Measurements from ENCODE around the gene CRISPLD2.
A peak's percentile ranks its signal among the peaks of the same experiment; 100 is the strongest.
"Not testable (repeated sequence)": the region's sequence is repeated elsewhere in the genome, so short reads cannot be mapped to it uniquely, and the experiment has no call there.

The CRISPLD2 gene

GRCh38 chr16:84862804-84863480 lies 43.2 kb downstream of the CRISPLD2 start:
- no peak for DNase-seq

GRCh38 chr16:84863481-84863814 lies 43.7 kb downstream of the CRISPLD2 start:
- no peak for DNase-seq

- DNase-seq, result no peak
Measured at GRCh38 chr16:84864326-84864955, 44.7 kb downstream of the CRISPLD2 start.

GRCh38 chr16:84867696-84868095 lies 47.9 kb downstream of the CRISPLD2 start:
- no peak for DNase-seq

- no peak for DNase-seq
Measured at GRCh38 chr16:84868328-84868727, 48.5 kb downstream of the CRISPLD2 start.

DNA sequence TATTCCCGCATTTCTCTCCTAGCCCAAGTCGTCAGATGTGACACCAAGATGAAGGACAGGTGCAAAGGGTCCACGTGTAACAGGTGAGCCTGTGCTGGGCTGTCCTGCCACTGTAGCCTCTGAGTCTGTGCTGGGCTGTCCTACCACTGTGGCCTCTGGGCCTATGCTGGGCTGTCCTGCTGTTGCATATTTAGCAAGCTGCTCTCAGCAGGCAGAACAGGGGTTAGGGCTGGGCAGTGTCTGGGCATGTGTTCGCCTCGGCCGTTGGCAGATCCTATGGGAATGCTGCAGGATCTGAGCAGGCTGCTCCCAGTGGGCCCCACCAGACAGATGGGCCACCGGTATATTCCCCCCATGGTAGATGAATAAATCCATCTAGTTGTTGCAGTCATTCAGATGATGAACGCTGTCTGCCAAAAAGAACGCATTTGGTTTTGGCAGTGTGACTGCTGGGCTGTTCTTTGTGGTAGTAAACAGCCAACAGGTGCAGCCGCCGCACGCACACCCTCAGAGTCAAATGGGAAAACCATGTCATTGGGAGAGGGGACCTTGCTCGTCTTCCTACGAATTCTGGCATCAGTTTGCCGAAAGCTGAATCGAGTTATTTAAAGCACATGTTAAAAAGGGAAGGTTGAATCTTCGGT lies 49.2 kb downstream of the CRISPLD2 start:
- DNase-seq, result no peak

- no peak for DNase-seq
Measured at GRCh38 chr16:84869473-84869845, 49.7 kb downstream of the CRISPLD2 start.

GRCh38 chr16:84872971-84873370 lies 53.2 kb downstream of the CRISPLD2 start:
- DNase-seq, result not testable (repeated sequence)

DNA sequence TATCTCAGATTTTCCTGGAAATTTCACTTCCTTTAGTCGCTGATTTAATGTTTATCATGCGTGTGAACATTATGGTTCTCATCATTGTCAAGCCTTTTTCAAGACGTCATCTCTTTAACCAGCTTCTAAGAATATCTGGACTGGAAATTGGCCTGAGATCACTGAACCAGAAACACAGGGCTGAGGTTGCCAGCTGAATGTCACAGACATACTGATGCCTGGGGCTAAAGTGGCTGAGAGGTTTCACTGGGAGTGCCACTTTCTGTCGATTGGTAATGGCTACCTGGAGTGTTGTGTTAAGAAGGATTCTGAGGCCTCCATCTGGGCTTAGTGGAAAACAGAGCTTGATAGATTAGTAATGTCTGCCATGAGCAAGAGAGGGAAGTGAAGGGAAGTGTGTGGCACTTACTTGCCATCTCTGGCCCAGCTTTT lies 54.2 kb downstream of the CRISPLD2 start:
- DNase-seq, result no peak

DNA sequence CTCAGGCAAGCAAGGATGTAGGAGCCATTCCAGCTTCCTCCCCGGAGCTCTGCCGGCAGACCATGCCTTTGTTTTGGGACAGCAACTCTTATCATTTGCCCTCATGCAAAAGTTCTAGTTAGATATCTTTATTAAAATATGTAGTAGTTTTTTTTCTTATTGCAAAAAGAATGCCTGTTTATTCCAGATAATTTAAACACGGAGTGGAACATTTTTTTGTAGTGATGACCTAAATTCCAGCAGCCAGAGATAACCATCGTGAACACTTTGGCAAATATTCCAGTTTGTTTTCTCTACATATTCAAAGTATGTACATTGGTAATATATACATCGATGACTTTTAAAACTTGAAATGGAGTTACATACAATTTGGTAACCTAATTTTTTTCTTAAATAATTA lies 54.8 kb downstream of the CRISPLD2 start:
- DNase-seq, result no peak

GRCh38 chr16:84874983-84875382 lies 55.2 kb downstream of the CRISPLD2 start:
- no peak for DNase-seq

DNA sequence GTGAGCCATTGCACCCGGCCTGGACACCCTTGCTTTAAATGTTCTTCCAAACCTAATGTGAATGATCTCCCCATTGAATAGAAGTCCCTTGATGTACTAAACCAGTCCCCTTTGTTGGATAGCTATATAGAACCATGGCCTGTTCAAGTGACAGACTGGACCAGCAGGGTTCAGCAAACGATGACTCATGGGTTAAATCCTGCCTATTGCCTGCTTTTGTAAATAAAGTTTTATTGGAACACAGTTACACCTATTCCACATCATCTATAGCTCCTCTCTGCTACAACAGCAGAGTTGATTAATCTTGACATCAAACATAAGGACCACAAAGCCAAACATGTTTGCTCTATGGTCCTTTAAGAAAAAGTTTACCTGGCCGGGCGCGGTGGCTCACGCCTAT lies 56.1 kb downstream of the CRISPLD2 start:
- no peak for DNase-seq

DNA sequence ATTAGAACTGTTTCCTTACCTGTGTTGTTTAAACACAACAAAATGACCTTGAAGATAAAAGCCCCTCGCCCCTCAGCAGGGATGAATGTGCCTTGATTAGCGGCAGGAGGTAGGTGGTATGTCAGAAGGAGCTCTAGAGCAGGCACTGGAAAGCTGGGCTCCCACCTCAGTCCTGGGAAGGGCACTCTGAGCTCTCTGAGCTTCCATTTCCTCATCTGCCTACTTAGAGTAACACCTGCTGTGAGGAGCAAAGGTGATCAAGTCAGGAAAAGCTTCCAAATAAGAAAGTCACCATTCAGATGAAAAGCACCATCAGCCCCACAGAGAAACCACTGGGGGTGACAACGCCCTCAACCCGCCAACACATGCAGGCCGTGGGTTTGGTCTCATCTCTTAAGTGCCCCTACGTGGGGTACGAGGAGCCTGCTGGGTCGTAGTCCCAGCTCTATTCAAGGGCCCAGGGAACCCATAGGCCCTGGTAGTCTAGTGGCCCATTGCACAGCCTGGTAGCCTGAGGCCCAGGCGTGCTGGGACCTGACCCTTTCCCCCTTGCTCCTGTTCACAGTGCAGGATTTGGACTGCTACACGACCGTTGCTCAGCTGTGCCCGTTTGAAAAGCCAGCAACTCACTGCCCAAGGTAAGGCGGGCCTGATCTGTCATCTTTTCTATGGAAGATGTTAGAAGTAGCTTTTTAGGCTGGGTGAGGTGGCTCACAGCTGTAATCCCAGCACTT lies 57.3 kb downstream of the CRISPLD2 start:
- DNase-seq, result no peak

- DNase-seq, result no peak
Measured at GRCh38 chr16:84878770-84879169, 59.0 kb downstream of the CRISPLD2 start.

DNA sequence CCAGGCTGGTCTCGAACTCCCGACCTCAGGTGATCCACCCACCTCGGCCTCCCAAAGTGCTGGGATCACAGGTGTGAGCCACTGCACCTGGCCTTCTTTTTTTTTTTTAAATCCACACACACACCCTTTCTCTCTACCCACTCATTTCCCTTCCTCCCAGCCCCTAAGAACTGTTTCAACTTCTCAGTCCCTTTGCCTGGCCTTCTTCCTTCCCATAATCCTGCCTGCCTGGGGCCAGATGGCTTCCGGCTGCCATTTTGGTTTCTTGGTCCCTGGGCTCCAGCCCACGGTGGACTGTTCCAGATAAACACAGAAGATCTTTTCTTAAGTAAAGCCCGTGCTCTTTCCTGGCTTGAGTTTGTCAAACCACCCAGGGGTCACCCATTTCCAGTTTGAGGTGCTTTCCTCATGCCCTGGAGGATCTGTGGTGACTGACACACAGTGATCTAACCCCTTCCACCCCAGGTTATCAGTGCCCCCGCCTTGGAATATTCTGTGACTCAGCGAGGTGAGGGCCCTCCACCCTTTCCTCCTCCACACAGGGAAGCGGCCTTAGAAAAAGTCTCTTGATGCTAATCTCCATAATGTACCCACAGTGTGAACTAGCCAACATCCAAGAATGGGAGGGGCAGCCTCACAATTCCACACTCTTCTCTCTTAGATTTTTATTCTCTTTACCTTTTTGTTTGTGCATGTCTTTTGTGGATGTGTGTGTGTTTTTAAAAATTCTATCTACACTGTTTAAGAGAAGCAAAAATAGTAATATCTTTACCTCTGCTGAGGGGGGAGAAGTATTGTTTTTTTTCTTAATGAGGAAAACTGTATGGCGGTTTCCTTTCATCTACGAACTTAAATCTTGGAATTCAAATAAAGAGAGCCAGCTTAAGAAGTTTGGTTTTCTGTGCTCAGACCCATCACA lies 60.0 kb downstream of the CRISPLD2 start:
- DNase-seq, result no peak

DNA sequence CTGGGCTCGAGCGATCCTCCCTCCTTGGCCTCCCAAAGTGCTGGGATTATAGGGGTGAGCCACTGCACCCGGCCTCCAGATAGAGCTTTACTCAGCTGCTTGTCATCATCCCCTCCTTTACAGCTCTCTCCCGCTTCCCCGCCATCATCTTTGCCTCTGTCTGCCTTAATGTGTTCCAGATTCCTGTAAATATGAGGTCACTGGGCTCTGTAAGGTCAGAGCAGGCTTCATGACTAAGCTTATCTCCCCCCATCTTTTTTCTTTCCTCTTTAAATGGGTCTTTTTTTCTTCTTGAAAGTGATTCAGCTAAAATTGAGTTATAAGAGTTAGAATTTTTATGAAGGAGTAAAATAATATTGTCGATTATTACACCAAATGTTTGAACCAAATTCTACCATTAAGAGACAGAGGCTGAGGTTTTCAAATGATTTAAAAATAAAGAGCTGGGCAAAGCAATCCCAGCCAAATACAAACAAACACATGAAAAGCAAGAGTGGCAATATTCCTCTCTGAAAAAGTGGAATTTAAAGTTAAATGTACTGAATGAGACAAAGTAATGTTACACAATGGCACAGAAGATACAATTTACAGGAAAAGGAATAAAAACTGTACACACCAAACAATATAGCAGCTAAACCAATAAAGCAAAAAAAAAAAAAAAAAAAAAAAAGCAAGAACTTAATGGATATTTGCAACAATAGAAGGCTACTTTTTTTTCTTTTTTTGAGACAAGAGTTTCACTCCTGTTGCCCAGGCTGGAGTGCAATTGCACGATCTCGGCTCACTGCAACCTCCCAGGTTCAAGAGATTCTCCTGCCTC lies 62.1 kb downstream of the CRISPLD2 start:
- DNase-seq, result peak; percentile 67

DNA sequence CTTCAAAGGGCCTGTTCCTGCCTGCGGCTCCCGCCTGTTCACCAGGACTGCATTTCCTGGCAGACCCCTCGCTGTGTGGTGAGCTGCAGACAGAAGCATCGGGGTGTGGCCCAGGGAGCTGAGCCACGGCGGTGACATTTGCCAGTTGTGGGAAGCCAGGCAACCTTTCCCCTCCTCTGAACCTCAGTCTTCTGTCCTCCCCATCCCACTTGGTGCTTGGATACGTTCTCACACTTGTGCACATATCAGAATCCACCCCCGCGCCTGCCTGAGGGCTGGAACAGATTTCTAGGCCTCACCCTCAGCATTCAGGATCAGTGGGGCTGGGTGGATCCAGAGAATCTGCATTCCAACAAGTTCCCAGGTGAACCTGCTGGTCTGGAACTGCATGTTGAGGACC lies 63.5 kb downstream of the CRISPLD2 start:
- DNase-seq, result no peak

GRCh38 chr16:84884246-84884595 lies 64.4 kb downstream of the CRISPLD2 start:
- DNase-seq, result no peak

- no peak for DNase-seq
Measured at GRCh38 chr16:84884596-84885341, 65.0 kb downstream of the CRISPLD2 start.

DNA sequence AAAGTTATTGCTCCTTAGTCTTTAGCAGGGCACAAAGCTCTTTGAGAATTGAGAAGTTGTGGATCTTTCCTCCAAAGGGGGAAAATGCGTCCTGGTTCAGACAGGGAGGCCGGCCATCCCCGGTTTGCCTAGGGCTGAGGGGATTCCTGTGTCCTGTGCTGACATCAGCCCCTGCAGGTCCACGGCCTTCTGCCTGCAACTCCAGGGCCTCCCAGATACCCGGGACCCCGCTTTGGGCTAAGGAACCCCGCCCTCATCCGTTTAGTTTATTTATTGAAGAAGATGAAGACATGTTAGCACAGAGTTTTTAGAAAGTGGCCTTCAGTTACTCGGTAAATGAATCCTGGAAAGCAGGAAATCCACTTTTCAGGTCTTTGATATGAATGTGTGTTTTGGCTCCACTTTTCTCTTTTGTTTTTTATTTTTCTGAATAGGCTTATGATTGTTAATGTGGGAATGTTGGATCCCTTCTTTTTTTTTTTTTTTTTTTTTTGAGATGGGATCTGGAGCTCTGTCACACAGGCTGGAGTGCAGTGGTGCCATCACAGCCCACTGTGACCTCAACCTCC lies 65.6 kb downstream of the CRISPLD2 start:
- DNase-seq, result no peak

Data from amniotic stem cell (primary cell).